MCF 10A (cell line): ENCODE data around the gene SRGAP3. TPM values are rescaled to one million over a fixed set of nuclear protein-coding genes. Genes with fewer than 3 reads are reported as not detected.

ENCODE experiments used
- BruUV-seq: library from RNA; stranded (reverse); fragments of 400-500 nt; replicated peaks from 2 replicates; lab custom pipeline; 2021; lab: Mats Ljungman, UMichigan
- CTCF ChIA-PET: fragments of 300-600 bp; sonication (Branson Sonifier 250); formaldehyde crosslinking; extraction: SDS; loops from one replicate; lab custom pipeline; 2021; ENCODE audit warnings: antibody characterized with exemption, inconsistent platforms; lab: Yijun Ruan, JAX
- POLR2A ChIA-PET: fragments of 300-600, 350-650 bp; sonication (Branson Sonifier 250); formaldehyde crosslinking; extraction: SDS; loops from one replicate; lab custom pipeline; 2020; ENCODE audit warnings: antibody characterized with exemption, inconsistent platforms; lab: Yijun Ruan, JAX
- DNase-seq: peaks from one replicate; pipeline ENCODE4 v3.0.0-alpha.2; 2018; ENCODE audit not compliant: unreplicated experiment
- H3K27ac Mint-ChIP-seq: one replicate; pipeline ENCODE4 v1.8.0; 2022; ENCODE audit warnings: mild to moderate bottlenecking, low read depth, mixed read lengths; ENCODE audit not compliant: unreplicated experiment
- H3K27me3 Mint-ChIP-seq: one replicate; pipeline ENCODE4 v1.8.0; 2022; ENCODE audit warnings: mixed read lengths; ENCODE audit not compliant: insufficient read depth, unreplicated experiment
- H3K36me3 Mint-ChIP-seq: one replicate; pipeline ENCODE4 v1.8.0; 2022; ENCODE audit warnings: mild to moderate bottlenecking, moderate library complexity, mixed read lengths; ENCODE audit not compliant: insufficient read depth, unreplicated experiment
- H3K4me1 Mint-ChIP-seq: one replicate; pipeline ENCODE4 v1.8.0; 2022; ENCODE audit warnings: mixed read lengths; ENCODE audit not compliant: insufficient read depth, unreplicated experiment
- H3K4me3 Mint-ChIP-seq: one replicate; pipeline ENCODE4 v1.8.0; 2022; ENCODE audit warnings: mild to moderate bottlenecking, moderate library complexity, mixed read lengths; ENCODE audit not compliant: unreplicated experiment
- H3K9me3 Mint-ChIP-seq: one replicate; pipeline ENCODE4 v1.8.0; 2022; ENCODE audit warnings: mixed read lengths; ENCODE audit not compliant: unreplicated experiment
- CTCF ChIP-seq: fragments of 200-600 bp; IDR thresholded peaks from one replicate; pipeline ENCODE4 v1.8.0; 2022; ENCODE audit warnings: antibody characterized with exemption, mild to moderate bottlenecking; ENCODE audit not compliant: unreplicated experiment
- intact Hi-C: fragments of 100-400 bp; cut with micrococcal nuclease; formaldehyde crosslinking; loops from 2 replicates; pipeline ENCODE4 v1.14.1; 2022
- total RNA-seq: library from RNA; stranded (reverse); gene quantifications from 2 replicates; pipeline ENCODE4 v1.2.3, GENCODE V29; 2022

SRGAP3 gene
- total RNA-seq, 1 experiment from 2014 or later, result 19.8 TPM

DNA sequence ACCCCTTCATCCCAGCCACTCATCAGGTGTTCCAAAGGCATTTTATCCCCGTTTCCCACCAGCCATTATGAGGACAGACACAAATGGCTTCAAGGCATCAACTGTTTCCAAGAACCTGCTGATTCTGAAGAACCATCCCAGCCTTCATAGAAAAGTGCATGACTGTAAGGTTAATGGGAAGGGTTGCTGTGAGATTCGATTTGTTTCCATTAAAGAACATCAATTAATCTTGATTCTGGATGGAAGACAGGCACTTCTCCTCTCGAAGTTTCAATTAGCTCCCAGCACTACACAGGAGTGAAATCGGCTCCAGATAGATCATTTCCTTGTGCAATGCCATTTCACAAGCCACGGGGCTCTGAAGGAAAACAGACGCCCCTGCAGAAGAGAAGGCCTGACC is 25.8 kb downstream of the SRGAP3 start:
- no TSS peak for BruUV-seq
- DNase-seq, result no peak
- Mint-ChIP-seq H3K36me3 (peaks cover 7% of the 10 kb centered on the region), H3K4me1 (peaks cover 9% of the 10 kb centered on the region), H3K27me3 (no peaks in the 10 kb centered on the region), H3K4me3 (no peak overlapping the region), H3K9me3 (no peaks in the 10 kb centered on the region), H3K27ac (no peak overlapping the region)
- CTCF ChIA-PET, result no interaction called here
- intact Hi-C loops, result no loop called here
- TF ChIP-seq CTCF, result no peak
- POLR2A ChIA-PET, result no interaction called here

- Mint-ChIP-seq H3K36me3 (peaks cover 7% of the 10 kb centered on the region), H3K4me3 (no peak overlapping the region), H3K4me1 (peaks cover 9% of the 10 kb centered on the region), H3K27ac (no peak overlapping the region), H3K27me3 (no peaks in the 10 kb centered on the region), H3K9me3 (no peaks in the 10 kb centered on the region)
- TF ChIP-seq CTCF, result no peak
- ChIA-PET CTCF (no interaction called here), POLR2A (no interaction called here)
- intact Hi-C loops, result no loop called here
- no peak for DNase-seq
- no TSS peak for BruUV-seq
Measured at GRCh38 chr3:9222956-9223639, 26.3 kb downstream of the SRGAP3 start.

DNA sequence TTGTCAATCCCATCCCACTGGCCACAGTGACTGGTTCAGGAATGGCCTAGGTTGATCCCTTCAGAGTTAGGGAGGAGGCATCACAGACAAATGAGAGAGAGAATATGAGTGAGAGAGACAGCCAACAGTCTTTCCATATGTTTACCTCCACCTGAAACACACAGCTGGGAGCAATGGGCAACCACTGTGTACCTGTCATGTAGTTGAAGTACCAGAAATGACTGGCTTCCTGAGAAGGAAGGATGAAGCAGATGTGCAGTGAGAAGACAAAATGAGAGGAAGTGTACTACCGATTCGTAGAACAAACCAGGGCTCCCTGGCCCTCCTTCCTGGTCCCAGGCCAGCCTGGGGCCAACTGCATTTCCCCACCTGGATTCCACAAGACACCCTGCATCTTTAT is 27.4 kb downstream of the SRGAP3 start:
- TF ChIP-seq CTCF, result no peak
- Mint-ChIP-seq H3K9me3 (no peaks in the 10 kb centered on the region), H3K36me3 (peaks cover 7% of the 10 kb centered on the region), H3K27me3 (no peaks in the 10 kb centered on the region), H3K4me3 (no peak overlapping the region), H3K4me1 (peaks cover 9% of the 10 kb centered on the region), H3K27ac (no peak overlapping the region)
- ChIA-PET CTCF (no interaction called here), POLR2A (no interaction called here)
- DNase-seq, result no peak
- intact Hi-C loops, result no loop called here
- BruUV-seq, result no TSS peak

GRCh38 chr3:9218514-9218846 is 31.0 kb downstream of the SRGAP3 start:
- CTCF ChIA-PET, result no interaction called here
- Mint-ChIP-seq H3K27ac (no peak overlapping the region), H3K4me3 (no peak overlapping the region), H3K4me1 (peaks cover 23% of the 10 kb centered on the region), H3K27me3 (no peaks in the 10 kb centered on the region), H3K36me3 (no peaks in the 10 kb centered on the region), H3K9me3 (no peaks in the 10 kb centered on the region)
- no peak for DNase-seq
- BruUV-seq, result no TSS peak
- no peak for TF ChIP-seq CTCF
- POLR2A ChIA-PET, result no interaction called here
- intact Hi-C loops, result no loop called here
